ENCODE data around the gene LMO7.

LMO7 gene

DNA sequence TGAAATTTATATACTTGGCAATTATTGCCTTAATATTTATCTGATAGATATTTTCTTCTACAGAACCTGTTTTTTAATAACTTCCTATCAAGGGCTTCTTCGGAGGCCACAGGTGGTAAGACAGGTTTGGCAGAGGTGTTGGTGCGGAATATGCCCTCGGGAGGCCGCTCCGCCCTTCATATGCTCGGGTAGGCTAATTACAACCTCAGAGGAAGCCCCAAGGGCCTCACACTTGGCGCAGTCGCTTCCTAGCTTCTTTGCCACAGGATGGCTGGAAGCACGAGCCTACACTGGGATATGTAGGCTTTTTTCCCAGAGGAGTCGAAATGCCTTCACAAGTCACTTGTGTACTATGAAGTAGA, 68.8 kb downstream of the LMO7 start:
- Histone ChIP-seq H3K27me3 (ENCODE audit: control insufficient read depth, insufficient read depth, low read length, poor library complexity, severe bottlenecking) (no peaks in the 10 kb centered on the region), H3K36me3 (ENCODE audit: control insufficient read depth, insufficient read depth, low read length) (no peaks in the 10 kb centered on the region), H3K27ac (ENCODE audit: insufficient read depth, low read depth, low read length, poor library complexity, severe bottlenecking) (no peak overlapping the region), H3K4me1 (ENCODE audit: control insufficient read depth, insufficient read depth, low read length) (no peaks in the 10 kb centered on the region), H3K4me3 (ENCODE audit: insufficient read depth, low read depth, low read length) (no peak overlapping the region), H3K9me3 (ENCODE audit: control insufficient read depth, low read length) (no peaks in the 10 kb centered on the region)
- 91 to 94% methylated on average over 10 of the region's 10 CpGs for WGBS, 2 experiments

DNA sequence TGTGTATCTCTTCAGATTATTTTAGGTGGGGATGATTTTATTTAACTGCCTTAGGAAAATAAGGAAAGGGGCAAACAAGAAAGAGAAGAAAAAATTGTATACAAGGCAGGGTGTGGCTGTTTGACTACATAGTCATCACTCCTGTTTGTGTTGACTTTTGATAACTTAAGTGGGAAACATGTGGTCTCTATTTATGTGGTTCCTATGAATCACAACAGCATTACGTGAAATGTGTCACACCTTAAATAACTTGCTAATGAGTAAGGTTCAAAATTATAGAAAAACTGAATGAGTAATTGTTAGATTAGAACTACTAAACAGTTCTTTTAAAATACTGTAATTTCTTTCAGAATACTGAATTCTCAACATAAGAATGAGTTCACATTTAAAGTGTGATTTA, 69.3 kb downstream of the LMO7 start:
- 100% methylated on average over 1 of the region's 1 CpG for WGBS, 2 experiments
- H3K4me3 ChIP-seq (ENCODE audit: insufficient read depth, low read depth, low read length): no peak overlapping the region
- no peaks in the 10 kb centered on the region for H3K9me3 ChIP-seq (ENCODE audit: control insufficient read depth, low read length)
- H3K27ac ChIP-seq (ENCODE audit: insufficient read depth, low read depth, low read length, poor library complexity, severe bottlenecking): no peak overlapping the region
- H3K27me3 ChIP-seq (ENCODE audit: control insufficient read depth, insufficient read depth, low read length, poor library complexity, severe bottlenecking): no peaks in the 10 kb centered on the region
- H3K36me3 ChIP-seq (ENCODE audit: control insufficient read depth, insufficient read depth, low read length): no peaks in the 10 kb centered on the region
- H3K4me1 ChIP-seq (ENCODE audit: control insufficient read depth, insufficient read depth, low read length): no peaks in the 10 kb centered on the region

- no peak overlapping the region for H3K4me3 ChIP-seq (ENCODE audit: insufficient read depth, low read depth, low read length)
- no peaks in the 10 kb centered on the region for H3K36me3 ChIP-seq (ENCODE audit: control insufficient read depth, insufficient read depth, low read length)
- no peaks in the 10 kb centered on the region for H3K27me3 ChIP-seq (ENCODE audit: control insufficient read depth, insufficient read depth, low read length, poor library complexity, severe bottlenecking)
- H3K27ac ChIP-seq (ENCODE audit: insufficient read depth, low read depth, low read length, poor library complexity, severe bottlenecking): no peak overlapping the region
- H3K9me3 ChIP-seq (ENCODE audit: control insufficient read depth, low read length): no peaks in the 10 kb centered on the region
- H3K4me1 ChIP-seq (ENCODE audit: control insufficient read depth, insufficient read depth, low read length): no peaks in the 10 kb centered on the region
Measured at GRCh38 chr13:75705908-75706307, 69.8 kb downstream of the LMO7 start.

- no peaks in the 10 kb centered on the region for H3K4me1 ChIP-seq (ENCODE audit: control insufficient read depth, insufficient read depth, low read length)
- 83 to 100% methylated on average over 1 to 2 of the region's 2 CpGs for WGBS, 2 experiments
- H3K4me3 ChIP-seq (ENCODE audit: insufficient read depth, low read depth, low read length): no peak overlapping the region
- no peaks in the 10 kb centered on the region for H3K36me3 ChIP-seq (ENCODE audit: control insufficient read depth, insufficient read depth, low read length)
- no peaks in the 10 kb centered on the region for H3K9me3 ChIP-seq (ENCODE audit: control insufficient read depth, low read length)
- no peak overlapping the region for H3K27ac ChIP-seq (ENCODE audit: insufficient read depth, low read depth, low read length, poor library complexity, severe bottlenecking)
- H3K27me3 ChIP-seq (ENCODE audit: control insufficient read depth, insufficient read depth, low read length, poor library complexity, severe bottlenecking): no peaks in the 10 kb centered on the region
Measured at GRCh38 chr13:75713852-75714251, 77.7 kb downstream of the LMO7 start.

DNA sequence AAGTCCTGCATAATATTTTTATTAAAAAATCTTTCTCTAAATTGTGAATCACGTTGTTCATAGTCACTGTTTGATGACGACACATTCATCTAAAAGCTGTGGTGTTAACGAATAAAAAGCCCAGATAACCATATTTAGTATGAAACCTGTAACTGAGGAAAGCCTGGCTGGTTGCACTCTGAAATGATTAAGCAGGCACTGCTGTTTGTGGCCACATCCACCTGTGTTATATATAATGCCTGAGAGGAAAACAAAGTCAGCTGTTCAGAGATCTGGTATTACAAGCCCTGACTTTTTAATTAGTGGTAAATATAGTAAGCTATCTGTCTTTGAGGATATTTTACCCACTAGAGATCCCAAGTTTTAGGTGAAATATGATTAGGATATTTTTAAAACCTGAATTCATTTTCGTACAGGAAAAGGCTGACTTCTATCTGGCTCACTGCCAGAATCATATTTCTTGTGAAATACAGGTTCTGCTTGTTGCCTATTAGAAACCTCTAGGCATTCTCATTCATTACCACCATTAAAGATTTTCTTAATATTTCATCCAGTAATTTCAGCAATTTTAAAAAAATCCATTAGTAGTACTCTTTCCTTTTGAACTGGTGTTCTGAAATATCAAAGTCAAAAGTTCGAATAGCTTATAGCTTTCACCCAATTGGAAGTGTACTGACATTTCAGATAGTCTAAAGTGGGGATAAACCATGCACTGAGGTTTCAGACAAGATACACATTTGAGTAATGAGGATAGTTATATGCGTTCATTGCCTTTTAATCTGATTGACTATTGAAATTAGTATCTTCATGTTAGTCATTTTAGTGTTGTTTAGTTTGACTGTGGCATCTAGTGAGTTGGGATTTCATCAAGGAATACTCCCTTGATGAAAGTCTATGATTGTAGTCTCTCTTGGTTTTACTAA, 79.7 kb downstream of the LMO7 start:
- 89 to 96% methylated on average over 6 of the region's 6 CpGs for WGBS, 2 experiments
- no peaks in the 10 kb centered on the region for H3K4me1 ChIP-seq (ENCODE audit: control insufficient read depth, insufficient read depth, low read length)
- no peak overlapping the region for H3K4me3 ChIP-seq (ENCODE audit: insufficient read depth, low read depth, low read length)
- no peaks in the 10 kb centered on the region for H3K27me3 ChIP-seq (ENCODE audit: control insufficient read depth, insufficient read depth, low read length, poor library complexity, severe bottlenecking)
- no peaks in the 10 kb centered on the region for H3K9me3 ChIP-seq (ENCODE audit: control insufficient read depth, low read length)
- no peaks in the 10 kb centered on the region for H3K36me3 ChIP-seq (ENCODE audit: control insufficient read depth, insufficient read depth, low read length)
- no peak overlapping the region for H3K27ac ChIP-seq (ENCODE audit: insufficient read depth, low read depth, low read length, poor library complexity, severe bottlenecking)

- no peaks in the 10 kb centered on the region for H3K9me3 ChIP-seq (ENCODE audit: control insufficient read depth, low read length)
Measured at GRCh38 chr13:75717525-75717924, 81.4 kb downstream of the LMO7 start.

GRCh38 chr13:75721307-75721706, 85.2 kb downstream of the LMO7 start:
- no peaks in the 10 kb centered on the region for H3K9me3 ChIP-seq (ENCODE audit: control insufficient read depth, low read length)
- H3K4me1 ChIP-seq (ENCODE audit: control insufficient read depth, insufficient read depth, low read length): no peaks in the 10 kb centered on the region
- no peak overlapping the region for H3K4me3 ChIP-seq (ENCODE audit: insufficient read depth, low read depth, low read length)
- WGBS, 2 experiments: 96 to 100% methylated on average over 1 to 2 of the region's 2 CpGs
- H3K36me3 ChIP-seq (ENCODE audit: control insufficient read depth, insufficient read depth, low read length): no peaks in the 10 kb centered on the region
- no peaks in the 10 kb centered on the region for H3K27me3 ChIP-seq (ENCODE audit: control insufficient read depth, insufficient read depth, low read length, poor library complexity, severe bottlenecking)
- H3K27ac ChIP-seq (ENCODE audit: insufficient read depth, low read depth, low read length, poor library complexity, severe bottlenecking): no peak overlapping the region

More at GRCh38 chr13:75717525-75717924, 81.4 kb downstream of the LMO7 start:
- 73 to 79% methylated on average over 2 of the region's 2 CpGs for WGBS, 2 experiments
- Histone ChIP-seq H3K4me1 (ENCODE audit: control insufficient read depth, insufficient read depth, low read length) (no peaks in the 10 kb centered on the region), H3K4me3 (ENCODE audit: insufficient read depth, low read depth, low read length) (no peak overlapping the region), H3K27ac (ENCODE audit: insufficient read depth, low read depth, low read length, poor library complexity, severe bottlenecking) (no peak overlapping the region), H3K36me3 (ENCODE audit: control insufficient read depth, insufficient read depth, low read length) (no peaks in the 10 kb centered on the region), H3K27me3 (ENCODE audit: control insufficient read depth, insufficient read depth, low read length, poor library complexity, severe bottlenecking) (no peaks in the 10 kb centered on the region)

GRCh38 chr13:75723901-75724300, 87.8 kb downstream of the LMO7 start:
- H3K9me3 ChIP-seq (ENCODE audit: control insufficient read depth, low read length): no peaks in the 10 kb centered on the region

GRCh38 chr13:75724752-75725517, 88.8 kb downstream of the LMO7 start:
- H3K4me1 ChIP-seq (ENCODE audit: control insufficient read depth, insufficient read depth, low read length): no peaks in the 10 kb centered on the region
- H3K36me3 ChIP-seq (ENCODE audit: control insufficient read depth, insufficient read depth, low read length): no peaks in the 10 kb centered on the region
- H3K27ac ChIP-seq (ENCODE audit: insufficient read depth, low read depth, low read length, poor library complexity, severe bottlenecking): no peak overlapping the region
- no peaks in the 10 kb centered on the region for H3K27me3 ChIP-seq (ENCODE audit: control insufficient read depth, insufficient read depth, low read length, poor library complexity, severe bottlenecking)
- no peaks in the 10 kb centered on the region for H3K9me3 ChIP-seq (ENCODE audit: control insufficient read depth, low read length)
- H3K4me3 ChIP-seq (ENCODE audit: insufficient read depth, low read depth, low read length): no peak overlapping the region
- 83 to 87% methylated on average over 2 to 3 of the region's 3 CpGs for WGBS, 2 experiments

More at GRCh38 chr13:75723901-75724300, 87.8 kb downstream of the LMO7 start:
- H3K36me3 ChIP-seq (ENCODE audit: control insufficient read depth, insufficient read depth, low read length): no peaks in the 10 kb centered on the region
- H3K27ac ChIP-seq (ENCODE audit: insufficient read depth, low read depth, low read length, poor library complexity, severe bottlenecking): no peak overlapping the region
- H3K4me1 ChIP-seq (ENCODE audit: control insufficient read depth, insufficient read depth, low read length): no peaks in the 10 kb centered on the region
- no peaks in the 10 kb centered on the region for H3K27me3 ChIP-seq (ENCODE audit: control insufficient read depth, insufficient read depth, low read length, poor library complexity, severe bottlenecking)
- no peak overlapping the region for H3K4me3 ChIP-seq (ENCODE audit: insufficient read depth, low read depth, low read length)

DNA sequence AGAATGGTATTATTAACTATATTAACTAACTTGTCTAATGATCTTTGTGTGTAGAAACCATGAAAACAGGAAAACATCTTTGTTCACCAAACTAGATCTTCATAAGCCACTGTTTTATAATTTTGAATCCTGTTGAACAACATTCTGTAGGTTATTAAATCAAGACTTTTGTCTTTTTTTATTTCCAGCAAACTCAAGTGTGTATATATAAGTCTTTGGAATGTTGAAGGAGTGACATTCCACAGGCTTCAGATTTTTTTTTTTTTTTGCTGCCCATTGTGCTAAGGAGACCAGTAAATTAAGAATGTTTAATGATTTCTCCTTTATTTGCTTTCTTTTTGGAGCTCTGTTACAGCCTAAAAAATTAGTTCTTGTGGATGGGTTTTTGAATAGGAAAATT, 89.6 kb downstream of the LMO7 start:
- H3K4me1 ChIP-seq (ENCODE audit: control insufficient read depth, insufficient read depth, low read length): no peaks in the 10 kb centered on the region
- H3K27ac ChIP-seq (ENCODE audit: insufficient read depth, low read depth, low read length, poor library complexity, severe bottlenecking): no peak overlapping the region
- no peaks in the 10 kb centered on the region for H3K9me3 ChIP-seq (ENCODE audit: control insufficient read depth, low read length)
- H3K4me3 ChIP-seq (ENCODE audit: insufficient read depth, low read depth, low read length): no peak overlapping the region
- H3K36me3 ChIP-seq (ENCODE audit: control insufficient read depth, insufficient read depth, low read length): no peaks in the 10 kb centered on the region
- H3K27me3 ChIP-seq (ENCODE audit: control insufficient read depth, insufficient read depth, low read length, poor library complexity, severe bottlenecking): no peaks in the 10 kb centered on the region
